H9 (cell line): Measurements from ENCODE around the gene RIOX2. TPM values are rescaled to one million over a fixed set of nuclear protein-coding genes. Genes with fewer than 3 reads are reported as not detected.
"Not testable (repeated sequence)": the region's sequence is repeated elsewhere in the genome, so short reads cannot be mapped to it uniquely, and the experiment has no call there.

ENCODE experiments used
- DNase-seq: peaks from one replicate; pipeline ENCODE4 v3.0.0-alpha.2; 2017
- H2AFZ ChIP-seq: one replicate; pipeline ENCODE4 v1.6.1; 2013; ENCODE audit warnings: mild to moderate bottlenecking, low read length, control low read depth, moderate library complexity
- H2AK5ac ChIP-seq: 2 replicates; pipeline ENCODE4 v1.6.1; 2013; ENCODE audit warnings: low read length, control low read depth, mixed read lengths; ENCODE audit not compliant: insufficient read length
- H2BK120ac ChIP-seq: one replicate; pipeline ENCODE4 v1.6.1; 2013; ENCODE audit warnings: low read depth, mild to moderate bottlenecking, low read length, control low read depth, inconsistent platforms; ENCODE audit not compliant: poor library complexity, severe bottlenecking
- H2BK12ac ChIP-seq: 2 replicates; pipeline ENCODE4 v1.6.1; 2013; ENCODE audit warnings: low read length, control low read depth, mixed read lengths, low read depth; ENCODE audit not compliant: insufficient read length
- H2BK15ac ChIP-seq: 2 replicates; pipeline ENCODE4 v1.6.1; 2013; ENCODE audit warnings: low read depth, low read length, control low read depth
- H2BK20ac ChIP-seq: one replicate; pipeline ENCODE4 v1.6.1; 2013; ENCODE audit warnings: low read depth, mild to moderate bottlenecking, low read length, control low read depth, inconsistent platforms; ENCODE audit not compliant: poor library complexity, severe bottlenecking
- H2BK5ac ChIP-seq: 2 replicates; pipeline ENCODE4 v1.6.1; 2013; ENCODE audit warnings: low read length, control low read depth, mixed read lengths; ENCODE audit not compliant: insufficient read length
- H3K14ac ChIP-seq: 2 replicates; pipeline ENCODE4 v1.6.1; 2013; ENCODE audit warnings: low read length, control low read depth; ENCODE audit not compliant: insufficient read depth
- H3K18ac ChIP-seq: 2 replicates; pipeline ENCODE4 v1.6.1; 2013; ENCODE audit warnings: low read depth, mild to moderate bottlenecking, mixed read lengths, low read length, control low read depth; ENCODE audit not compliant: insufficient read length
- H3K23ac ChIP-seq: 2 replicates; pipeline ENCODE4 v1.6.1; 2013; ENCODE audit warnings: low read length, control low read depth, mixed read lengths, low read depth; ENCODE audit not compliant: insufficient read length
- H3K23me2 ChIP-seq: 2 replicates; pipeline ENCODE4 v1.6.1; 2013; ENCODE audit warnings: low read depth, mild to moderate bottlenecking, mixed read lengths, low read length, control low read depth; ENCODE audit not compliant: insufficient read length, poor library complexity, severe bottlenecking
- H3K27ac ChIP-seq: 2 replicates; pipeline ENCODE4 v1.5.1; 2013; ENCODE audit warnings: low read length, control low read depth, mixed read lengths, low read depth; ENCODE audit not compliant: insufficient read length
- H3K27me3 ChIP-seq: 2 replicates; pipeline ENCODE4 v1.6.1; 2013; ENCODE audit warnings: low read length, control low read depth, inconsistent platforms; ENCODE audit not compliant: insufficient read depth
- H3K4ac ChIP-seq: 2 replicates; pipeline ENCODE4 v1.6.1; 2013; ENCODE audit warnings: low read depth, mild to moderate bottlenecking, control low read depth, inconsistent platforms, low read length, moderate library complexity
- H3K4me1 ChIP-seq: 2 replicates; pipeline ENCODE4 v1.6.1; 2013; ENCODE audit warnings: low read length, control low read depth, inconsistent platforms; ENCODE audit not compliant: insufficient read depth
- H3K4me2 ChIP-seq: 2 replicates; pipeline ENCODE4 v1.6.1; 2013; ENCODE audit warnings: low read length, control low read depth, mixed read lengths; ENCODE audit not compliant: insufficient read length, insufficient read depth
- H3K56ac ChIP-seq: 2 replicates; pipeline ENCODE4 v1.6.1; 2013; ENCODE audit warnings: low read depth, mild to moderate bottlenecking, mixed read lengths, low read length, control low read depth; ENCODE audit not compliant: insufficient read length
- H3K79me1 ChIP-seq: 2 replicates; pipeline ENCODE4 v1.6.1; 2013; ENCODE audit warnings: low read depth, mild to moderate bottlenecking, moderate library complexity, low read length, control low read depth, inconsistent platforms; ENCODE audit not compliant: insufficient read depth, poor library complexity, severe bottlenecking
- H3K79me2 ChIP-seq: 2 replicates; pipeline ENCODE4 v1.6.1; 2013; ENCODE audit warnings: low read length, control low read depth, inconsistent platforms; ENCODE audit not compliant: insufficient read depth
- H3K9ac ChIP-seq: 2 replicates; pipeline ENCODE4 v1.6.1; 2013; ENCODE audit warnings: low read length, control low read depth, mixed read lengths; ENCODE audit not compliant: insufficient read length; ENCODE audit errors: extremely low read depth
- H3K9me3 ChIP-seq: one replicate; pipeline ENCODE4 v1.6.1; 2013; ENCODE audit warnings: low read depth, low read length, inconsistent platforms; ENCODE audit not compliant: control insufficient read depth
- H3T11ph ChIP-seq: one replicate; pipeline ENCODE4 v1.6.1; 2013; ENCODE audit warnings: mild to moderate bottlenecking, low read length, control low read depth, inconsistent platforms
- H4K20me1 ChIP-seq: one replicate; pipeline ENCODE4 v1.6.1; 2013; ENCODE audit not compliant: control insufficient read depth, insufficient read length, insufficient read depth
- H4K5ac ChIP-seq: 2 replicates; pipeline ENCODE4 v1.6.1; 2013; ENCODE audit warnings: low read depth, mild to moderate bottlenecking, mixed read lengths, low read length, control low read depth; ENCODE audit not compliant: insufficient read length
- H4K8ac ChIP-seq: replicated peaks from 2 replicates; pipeline ENCODE4 v1.6.1; 2013; ENCODE audit warnings: low read length, control low read depth, mixed read lengths, low read depth; ENCODE audit not compliant: insufficient read length
- H4K91ac ChIP-seq: 2 replicates; pipeline ENCODE4 v1.6.1; 2013; ENCODE audit warnings: low read depth, mild to moderate bottlenecking, moderate library complexity, mixed read lengths, low read length, control low read depth; ENCODE audit not compliant: insufficient read length
- H3K27ac Mint-ChIP-seq, 3 experiments: 2 replicates in 2 of 3; 3 replicates in 1 of 3; pipeline ENCODE4 v1.8.0; 2020 to 2021; ENCODE audit warnings: mixed read lengths in 3 of 3, mild to moderate bottlenecking in 1 of 3, moderate library complexity in 1 of 3
- H3K27me3 Mint-ChIP-seq: 2 replicates; pipeline ENCODE4 v1.8.0; 2021; ENCODE audit warnings: low read depth, mild to moderate bottlenecking, moderate library complexity, mixed read lengths
- H3K36me3 Mint-ChIP-seq, 3 experiments: 2 replicates in 2 of 3; 3 replicates in 1 of 3; pipeline ENCODE4 v1.8.0; 2020 to 2021; ENCODE audit warnings: low read depth in 3 of 3, mixed read lengths in 3 of 3; ENCODE audit not compliant: insufficient read depth in 1 of 3
- H3K4me1 Mint-ChIP-seq, 2 experiments: 2 replicates each; pipeline ENCODE4 v1.8.0; 2020; ENCODE audit warnings: mixed read lengths in 2 of 2
- H3K4me3 Mint-ChIP-seq, 2 experiments: 2 replicates in 1 of 2; 3 replicates in 1 of 2; pipeline ENCODE4 v1.8.0; 2020 to 2021; ENCODE audit warnings: mild to moderate bottlenecking in 2 of 2, mixed read lengths in 2 of 2, moderate library complexity in 1 of 2
- H3K9me3 Mint-ChIP-seq, 2 experiments: 2 replicates in 1 of 2; 3 replicates in 1 of 2; pipeline ENCODE4 v1.8.0; 2020; ENCODE audit warnings: mild to moderate bottlenecking in 2 of 2, mixed read lengths in 2 of 2, moderate library complexity in 1 of 2
- CTCF ChIP-seq: fragments of 200-600 bp; sonication (generic); conservative IDR thresholded peaks from 3 replicates; pipeline ENCODE4 v1.8.0; 2021; ENCODE audit warnings: antibody characterized with exemption, mild to moderate bottlenecking
- WGBS: extraction: QIAGEN DNeasy Blood & Tissue Kit; methylation state at CpG from one replicate; pipeline ENCODE4 v1.1.7; 2013; ENCODE audit warnings: missing lambda C conversion rate, low lambda C conversion rate, mixed read lengths; ENCODE audit not compliant: insufficient read length; ENCODE audit errors: extremely low coverage; 5-methylcytosine and 5-hydroxymethylcytosine counted together
- total RNA-seq: library from RNA; stranded (reverse); gene quantifications from 2 replicates; pipeline ENCODE4 v1.2.1, GENCODE V29; 2021

RIOX2 gene
- total RNA-seq, 1 experiment from 2014 or later, result 15.5 TPM

DNA sequence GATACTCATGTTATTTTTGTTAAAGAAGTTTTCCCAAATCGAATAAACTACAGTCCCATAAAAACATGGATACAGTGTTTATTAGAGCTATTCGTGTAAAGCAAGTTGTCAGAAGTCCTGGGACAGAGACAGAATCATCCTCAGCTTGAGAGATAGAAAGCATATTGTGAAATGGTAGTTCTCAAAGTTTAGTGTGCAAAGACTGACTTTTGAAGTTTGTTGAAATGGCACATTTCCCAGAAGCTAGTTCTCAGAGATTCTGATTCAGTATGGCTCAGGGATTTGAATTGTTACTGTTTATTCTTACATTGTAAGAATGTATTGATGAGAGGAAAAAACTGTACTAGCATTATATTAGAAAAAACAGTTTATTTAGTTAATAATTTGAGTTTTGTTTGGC is 40.7 kb upstream of the RIOX2 start:
- no peak overlapping the region for H3T11ph ChIP-seq
- no peak overlapping the region for H2BK15ac ChIP-seq
- H3K18ac ChIP-seq, result no peak overlapping the region
- no peaks in the 10 kb centered on the region for H3K27me3 Mint-ChIP-seq
- no peaks in the 10 kb centered on the region; a peak in 1 of 5 replicates for H3K9me3 Mint-ChIP-seq
- H3K9ac ChIP-seq, result no peak overlapping the region
- H2AK5ac ChIP-seq, result no peak overlapping the region
- H2BK5ac ChIP-seq, result no peak overlapping the region
- no peak overlapping the region for H2BK120ac ChIP-seq
- TF ChIP-seq CTCF, result no peak
- H3K4me3 Mint-ChIP-seq, result no peak overlapping the region
- no peaks in the 10 kb centered on the region for H3K4me1 Mint-ChIP-seq
- no peaks in the 10 kb centered on the region for H4K20me1 ChIP-seq
- no peaks in the 10 kb centered on the region for H3K4me1 ChIP-seq
- WGBS, result no CpG with 5 or more reads among the region's 2 CpGs
- H3K36me3 Mint-ChIP-seq, result no peaks in the 10 kb centered on the region
- H4K8ac ChIP-seq, result no peak overlapping the region
- H3K27ac ChIP-seq, result no peak overlapping the region
- no peak overlapping the region for H3K23ac ChIP-seq
- no peak overlapping the region for H3K14ac ChIP-seq
- H3K79me1 ChIP-seq, result no peaks in the 10 kb centered on the region
- H3K4ac ChIP-seq, result no peak overlapping the region
- H4K5ac ChIP-seq, result no peak overlapping the region
- H3K79me2 ChIP-seq, result no peaks in the 10 kb centered on the region
- no peak overlapping the region for H3K27ac Mint-ChIP-seq
- no peak overlapping the region for H3K4me2 ChIP-seq
- no peak overlapping the region for H4K91ac ChIP-seq
- H3K23me2 ChIP-seq, result no peaks in the 10 kb centered on the region
- no peak for DNase-seq
- no peak overlapping the region for H2BK20ac ChIP-seq
- H3K9me3 ChIP-seq, result no peaks in the 10 kb centered on the region
- no peak overlapping the region for H2AFZ ChIP-seq
- H3K27me3 ChIP-seq, result no peaks in the 10 kb centered on the region
- H2BK12ac ChIP-seq, result no peak overlapping the region
- no peak overlapping the region for H3K56ac ChIP-seq

DNA sequence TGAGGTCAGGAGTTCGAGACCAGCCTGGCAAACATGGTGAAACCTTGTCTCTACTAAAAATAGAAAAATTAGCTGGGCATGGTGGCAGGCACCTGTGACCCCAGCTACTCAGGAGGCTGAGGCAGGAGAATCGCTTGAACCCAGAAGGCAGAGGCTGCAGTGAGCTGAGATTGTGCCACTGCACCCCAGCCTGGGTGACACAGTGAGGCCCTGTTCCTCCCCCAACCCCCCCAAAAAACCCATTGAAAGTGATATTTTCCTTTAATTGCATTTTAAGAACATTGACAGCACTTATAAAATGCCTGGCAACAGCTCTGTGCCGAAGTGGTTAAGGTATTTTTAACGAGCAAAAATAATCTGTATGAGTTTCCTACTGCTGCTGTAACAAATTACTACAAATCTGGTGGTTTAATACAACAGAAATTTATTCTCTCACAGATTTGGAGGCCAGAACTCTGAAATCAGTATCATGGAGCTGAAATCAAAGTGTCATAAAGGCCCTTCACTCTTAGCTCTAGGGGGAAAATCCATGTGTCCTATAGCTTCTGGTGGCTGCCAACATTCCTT is 38.7 kb upstream of the RIOX2 start:
- H3K18ac ChIP-seq, H3K4me2 ChIP-seq, H3K27ac ChIP-seq, H2AFZ ChIP-seq, H2AK5ac ChIP-seq, H3K9me3 Mint-ChIP-seq, H2BK20ac ChIP-seq, H2BK5ac ChIP-seq, H3K36me3 Mint-ChIP-seq, H3K4me3 Mint-ChIP-seq, H3K9ac ChIP-seq, H3K27me3 Mint-ChIP-seq, H2BK120ac ChIP-seq, H3K56ac ChIP-seq, H3T11ph ChIP-seq, H3K27me3 ChIP-seq, H4K20me1 ChIP-seq, H3K23me2 ChIP-seq, H3K14ac ChIP-seq, H3K27ac Mint-ChIP-seq, H4K91ac ChIP-seq, H4K8ac ChIP-seq, DNase-seq, H3K79me2 ChIP-seq, H4K5ac ChIP-seq, H3K4me1 Mint-ChIP-seq, H3K4me1 ChIP-seq, H2BK12ac ChIP-seq, H3K4ac ChIP-seq, H2BK15ac ChIP-seq, H3K23ac ChIP-seq, H3K79me1 ChIP-seq, H3K9me3 ChIP-seq: not testable (repeated sequence)
- no CpG with 5 or more reads among the region's 4 CpGs for WGBS
